ENCODE measurements around the gene SDCBP2.

Gene SDCBP2

GRCh38 chr20:1298888-1299511 is 29.9 kb downstream of the SDCBP2 start:
- no peak for DNase-seq (ENCODE audit: low read depth in 2 of 2, low spot score in 1 of 2)

DNA sequence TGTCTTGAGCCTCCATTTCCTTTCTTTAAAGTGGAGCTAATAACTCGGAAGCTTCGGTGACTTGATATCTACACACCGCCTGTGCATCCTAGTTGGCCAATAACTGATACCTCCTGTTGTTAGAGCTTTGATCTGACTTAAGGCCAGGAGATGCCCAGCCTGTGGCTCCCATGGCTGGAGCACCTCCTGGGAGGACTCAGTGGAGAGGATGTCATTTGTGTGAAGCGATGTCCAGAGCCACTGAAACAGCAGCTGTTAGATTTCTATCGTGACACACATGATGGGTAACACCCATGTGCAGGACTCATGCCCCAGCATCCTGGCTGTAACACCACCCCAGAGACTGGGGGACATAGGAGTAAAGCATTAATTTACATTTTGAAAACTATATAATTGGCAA is 30.8 kb downstream of the SDCBP2 start:
- DNase-seq (ENCODE audit: low read depth in 2 of 2, low spot score in 1 of 2), result no peak

DNA sequence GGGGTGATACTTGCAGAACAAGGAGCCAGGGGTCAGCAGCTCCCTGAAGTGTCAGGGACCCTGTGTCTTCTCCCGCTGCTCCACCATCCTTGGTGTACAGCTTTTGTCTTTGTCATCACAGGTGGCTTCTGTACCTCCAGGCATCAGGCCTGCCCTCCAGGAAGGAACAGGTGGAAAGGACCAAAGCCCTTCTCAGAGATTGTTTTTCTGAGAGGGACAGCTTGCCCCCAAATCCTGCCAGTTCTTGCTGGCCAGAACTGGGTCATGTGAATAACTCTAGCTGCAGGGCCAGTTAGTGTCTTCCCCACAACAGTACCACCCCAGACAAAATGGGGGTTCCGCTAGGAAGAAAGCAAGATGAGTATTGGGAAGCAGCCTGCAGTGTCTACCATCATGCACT is 31.5 kb downstream of the SDCBP2 start:
- DNase-seq (ENCODE audit: low read depth in 2 of 2, low spot score in 1 of 2), result no peak

GRCh38 chr20:1296922-1297321 is 32.0 kb downstream of the SDCBP2 start:
- DNase-seq (ENCODE audit: low read depth in 2 of 2, low spot score in 1 of 2), result no peak

DNA sequence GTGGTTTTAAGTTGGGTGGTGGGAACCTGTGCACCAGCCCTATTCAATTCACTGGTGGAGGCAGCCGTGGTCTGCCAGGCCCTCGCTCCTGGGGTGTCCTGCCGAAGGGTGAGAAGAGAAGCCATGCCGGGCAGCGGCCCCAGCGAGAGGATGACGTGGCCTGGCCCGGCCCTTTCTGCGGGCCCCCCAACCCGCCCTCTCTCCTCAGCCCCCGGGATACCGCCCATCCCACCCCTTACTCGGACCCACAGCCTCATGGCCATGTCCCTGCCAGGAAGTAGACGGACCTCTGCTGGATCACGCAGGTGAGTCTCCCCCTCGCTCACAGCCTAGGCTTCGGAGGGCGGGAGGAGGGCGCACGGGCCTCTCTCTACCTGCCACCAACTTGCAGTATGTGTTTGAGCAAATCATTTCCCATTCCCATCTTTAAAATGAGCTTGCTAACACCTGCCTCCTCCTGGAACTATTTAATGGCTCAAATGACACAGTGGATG is 32.8 kb downstream of the SDCBP2 start:
- no peak for DNase-seq (ENCODE audit: low read depth in 2 of 2, low spot score in 1 of 2)

- no peak for DNase-seq (ENCODE audit: low read depth in 2 of 2, low spot score in 1 of 2)
Observed at GRCh38 chr20:1295276-1295930, 33.5 kb downstream of the SDCBP2 start.

DNA sequence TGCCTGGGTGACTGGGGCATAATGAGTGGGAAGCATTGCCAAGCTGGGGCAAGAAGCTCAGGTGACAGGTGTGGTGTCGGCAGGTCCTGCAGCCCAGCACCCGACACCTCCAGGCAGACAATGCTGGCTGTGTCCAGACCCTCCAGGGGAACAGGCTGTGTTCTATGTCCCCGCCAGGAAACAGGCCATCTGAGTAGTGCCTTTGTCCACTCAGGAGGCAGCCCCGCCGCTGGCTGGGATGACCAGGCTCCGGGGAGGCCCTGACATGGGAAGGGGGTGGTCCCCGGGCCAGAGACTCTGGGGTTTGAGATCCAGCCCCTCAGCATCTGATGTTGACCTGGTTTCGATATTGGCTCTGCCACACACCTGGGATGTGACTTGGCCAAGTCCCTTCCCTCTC is 34.4 kb downstream of the SDCBP2 start:
- no peak for DNase-seq (ENCODE audit: low read depth in 2 of 2, low spot score in 1 of 2)

DNA sequence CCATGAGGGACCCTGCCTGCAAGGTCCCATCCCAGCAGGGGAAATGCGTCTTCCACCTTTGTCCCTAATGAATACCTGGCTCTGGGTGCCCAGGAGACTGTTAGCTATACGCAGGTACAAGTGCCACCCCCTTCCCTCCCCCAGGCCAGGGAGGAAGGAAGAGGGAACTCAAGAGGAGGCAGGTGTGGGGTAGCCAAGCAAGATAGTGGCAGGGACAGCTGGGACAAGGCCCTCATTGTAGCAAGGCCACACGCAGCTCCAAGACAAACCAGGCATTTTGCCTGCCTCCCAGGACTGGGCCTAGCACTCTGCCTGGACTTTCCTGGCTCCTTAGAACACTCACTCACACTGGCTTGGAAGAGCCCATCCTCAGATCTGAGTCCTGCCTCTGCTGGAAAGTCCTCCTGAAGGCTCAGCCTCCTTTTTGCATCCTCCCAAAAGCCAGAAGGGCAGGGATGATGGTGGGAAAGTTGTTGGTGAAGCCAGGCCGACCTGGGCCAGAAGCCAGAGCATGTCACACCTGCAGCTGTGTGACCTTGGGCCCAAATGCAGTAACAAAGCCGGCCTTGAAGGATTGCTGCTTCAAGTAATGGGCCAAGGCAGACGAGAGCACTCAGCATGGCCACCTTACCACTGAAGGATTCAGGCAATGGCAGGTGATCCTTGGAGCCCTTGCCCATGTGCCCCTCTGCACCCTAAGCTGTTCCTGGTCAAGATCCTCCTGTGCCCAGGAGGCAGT is 35.1 kb downstream of the SDCBP2 start:
- DNase-seq (ENCODE audit: low read depth in 2 of 2, low spot score in 1 of 2), result no peak

- DNase-seq (ENCODE audit: low read depth in 2 of 2, low spot score in 1 of 2), result no peak
Observed at GRCh38 chr20:1292620-1293019, 36.3 kb downstream of the SDCBP2 start.

DNA sequence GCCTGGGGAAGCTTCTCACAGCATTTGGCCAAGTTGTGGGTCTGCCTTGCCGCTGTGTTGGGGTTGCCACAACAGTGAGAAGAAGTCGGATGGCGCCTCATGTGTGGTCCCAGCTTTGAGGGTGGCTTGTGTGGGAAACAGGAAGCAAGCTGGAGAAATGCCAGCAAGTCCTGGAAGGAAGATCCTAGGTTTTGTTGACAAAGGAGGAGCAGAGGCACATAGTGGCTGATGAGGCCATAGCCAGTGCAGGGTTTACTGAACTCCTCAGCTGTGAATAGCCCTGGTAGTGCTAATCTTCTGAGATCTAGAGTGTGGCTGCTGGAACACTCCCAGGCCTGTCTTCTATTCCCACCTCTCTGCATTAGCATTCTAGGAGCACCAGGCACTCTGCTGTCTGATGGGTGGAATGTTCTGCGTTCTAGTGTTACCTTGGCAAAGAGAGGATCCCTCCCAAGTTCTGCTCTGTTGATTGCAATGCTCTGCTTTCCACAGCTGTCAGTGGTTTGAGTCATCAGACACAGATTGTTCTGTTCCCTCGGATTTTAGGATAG is 37.7 kb downstream of the SDCBP2 start:
- no peak for DNase-seq (ENCODE audit: low read depth in 2 of 2, low spot score in 1 of 2)

DNA sequence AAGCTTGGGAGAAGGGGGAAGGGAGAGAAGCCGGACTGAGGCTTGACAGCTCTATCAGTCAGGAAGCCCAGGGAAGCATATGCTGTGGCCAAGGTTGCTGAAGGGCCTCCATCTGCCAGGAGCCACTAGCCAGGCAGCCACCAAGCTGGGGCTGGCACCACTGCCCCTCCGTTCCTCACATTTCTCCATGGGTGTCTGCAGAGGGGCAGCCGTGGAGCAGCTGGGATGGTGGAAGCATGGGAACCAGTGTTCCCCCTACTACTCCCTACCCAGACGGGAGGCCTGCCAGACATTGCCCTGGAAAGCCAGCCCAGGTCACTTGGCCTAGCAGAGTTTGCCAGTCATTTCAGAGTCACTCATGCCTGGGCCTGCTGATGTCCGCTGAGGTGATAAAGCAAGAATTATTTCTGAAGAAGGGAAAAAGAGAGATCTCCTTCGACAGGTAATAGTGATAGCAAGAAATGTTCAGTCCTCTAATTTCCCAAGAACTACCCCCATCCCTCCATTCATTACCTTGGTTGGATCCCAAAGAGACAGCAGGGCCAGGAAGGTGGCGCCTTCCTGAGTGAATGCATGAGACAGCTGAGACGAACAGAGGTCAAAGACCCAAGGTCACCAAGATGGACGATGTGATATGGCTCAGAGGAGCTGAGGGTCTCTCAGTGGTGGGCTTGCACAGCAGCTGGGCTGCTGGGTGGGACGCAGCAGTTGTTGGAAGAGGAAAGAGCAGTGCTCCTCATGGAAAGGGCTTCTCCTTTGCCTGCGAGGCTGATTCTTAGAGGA is 41.0 kb downstream of the SDCBP2 start:
- DNase-seq (ENCODE audit: low read depth in 2 of 2, low spot score in 1 of 2), result no peak

- DNase-seq (ENCODE audit: low read depth in 2 of 2, low spot score in 1 of 2), result no peak
Observed at GRCh38 chr20:1287306-1287705, 41.6 kb downstream of the SDCBP2 start.

DNA sequence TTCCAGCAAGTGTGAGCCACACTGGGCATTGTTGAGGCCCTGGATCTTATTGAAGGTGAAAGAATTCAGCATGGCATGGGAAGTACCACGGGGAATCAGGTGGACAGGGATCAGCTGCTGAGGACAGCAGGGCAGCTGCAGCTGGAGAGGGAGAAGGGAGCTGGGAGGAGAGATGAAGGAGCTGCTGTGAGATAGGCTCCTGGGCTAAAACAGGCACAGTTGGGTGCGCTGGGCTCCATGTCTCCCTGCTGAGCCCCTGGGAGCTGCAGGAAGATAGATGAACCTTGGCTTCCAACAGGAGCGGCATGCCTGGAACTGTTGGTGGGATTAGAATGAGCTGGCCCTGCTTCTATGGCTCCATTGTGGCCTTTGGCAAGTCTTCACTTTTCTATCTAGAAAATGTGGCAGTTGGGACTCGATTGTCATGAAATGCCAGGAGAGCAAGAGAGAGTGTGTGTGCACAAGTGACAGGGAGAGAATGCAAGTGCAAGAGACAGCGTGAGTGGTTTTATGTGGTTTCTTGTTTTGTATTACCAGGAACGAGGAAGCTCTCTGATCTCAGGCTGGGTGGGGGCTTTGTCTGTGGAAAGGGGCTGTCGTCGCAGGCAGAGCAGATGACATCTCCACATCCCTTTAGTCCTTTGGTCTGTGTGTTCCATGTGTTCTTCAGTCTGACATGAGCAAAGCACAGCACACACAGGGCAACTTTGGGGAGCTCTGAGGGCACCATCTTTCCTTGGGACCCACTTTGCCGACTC is 42.5 kb downstream of the SDCBP2 start:
- no peak for DNase-seq (ENCODE audit: low read depth in 2 of 2, low spot score in 1 of 2)

GRCh38 chr20:1283522-1284510 is 45.1 kb downstream of the SDCBP2 start:
- no peak for DNase-seq (ENCODE audit: low read depth in 2 of 2, low spot score in 1 of 2)

DNA sequence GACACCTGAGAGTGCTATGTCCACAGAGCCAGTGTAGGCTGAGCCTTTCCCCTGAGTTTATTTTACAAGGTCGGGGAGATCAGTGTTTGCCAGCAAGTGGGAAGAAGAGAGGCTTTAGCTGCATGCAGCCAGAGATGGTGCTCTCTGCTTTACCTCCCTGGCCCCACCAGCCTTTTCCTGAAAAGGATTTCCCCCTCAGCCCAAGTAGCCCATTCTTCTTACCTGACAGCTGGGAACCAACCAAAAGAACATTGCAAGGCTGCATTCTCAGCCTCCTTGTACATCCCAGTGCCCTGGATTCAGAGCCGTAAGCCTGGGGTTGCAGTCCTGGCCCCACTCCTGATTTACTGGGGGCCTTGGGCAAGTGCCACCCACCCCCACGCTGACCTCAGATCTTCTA is 46.0 kb downstream of the SDCBP2 start:
- DNase-seq (ENCODE audit: low read depth in 2 of 2, low spot score in 1 of 2), result no peak

GRCh38 chr20:1281279-1282057 is 47.5 kb downstream of the SDCBP2 start:
- no peak for DNase-seq (ENCODE audit: low read depth in 2 of 2, low spot score in 1 of 2)

DNA sequence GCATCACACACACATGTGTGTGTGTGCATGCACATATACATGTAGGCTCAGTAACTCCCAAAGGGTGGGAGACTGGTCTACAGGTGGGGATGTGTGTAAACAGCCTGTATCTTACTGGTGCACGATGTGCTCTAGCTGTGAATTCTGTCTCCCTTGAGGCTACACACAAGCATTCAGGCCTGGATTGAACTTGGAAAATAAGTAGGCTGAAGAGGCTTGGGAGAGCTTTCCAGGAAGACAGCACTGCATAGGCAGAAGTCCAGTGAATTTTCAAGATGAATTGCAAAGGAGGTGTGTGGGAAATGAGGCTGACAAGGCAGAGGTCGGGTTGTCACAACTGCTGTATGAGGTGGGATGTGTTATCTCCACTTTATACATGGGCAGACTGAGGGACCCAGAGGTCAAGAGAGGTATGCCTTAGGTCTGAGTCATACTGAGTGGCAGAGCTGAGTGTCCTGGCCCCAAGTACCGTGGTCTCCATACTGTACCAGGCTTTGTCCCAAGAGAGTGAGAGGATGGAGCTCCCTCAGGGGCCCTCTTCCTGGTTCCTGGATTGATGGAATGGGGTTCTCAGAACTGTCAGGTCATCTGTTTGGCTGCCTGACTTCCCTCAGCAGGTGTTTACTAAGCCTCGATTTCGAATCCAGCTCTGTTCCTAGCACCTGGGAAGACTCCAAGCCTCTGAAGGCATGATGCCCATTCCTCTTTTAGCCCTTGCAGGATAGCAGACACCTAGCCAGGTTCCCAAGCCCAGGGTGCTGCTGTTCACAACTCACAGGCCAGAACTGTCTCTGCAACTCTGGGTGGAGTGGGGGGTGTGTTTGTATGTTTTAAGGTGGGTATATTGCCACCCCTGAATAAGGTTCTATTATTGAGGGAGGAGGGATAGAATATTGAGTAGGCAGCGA is 48.5 kb downstream of the SDCBP2 start:
- no peak for DNase-seq (ENCODE audit: low read depth in 2 of 2, low spot score in 1 of 2)

Measured in stimulated activated CD8-positive, alpha-beta memory T cell treated with anti-CD3 and anti-CD28 coated beads, Interleukin-4, amount 100 ng/mL, for 4 hours (primary cell).